Neural cell (in vitro differentiated cells): ENCODE data around the gene S100P.

Source experiments
- EZH2 ChIP-seq: fragments of 200-600, 300-800 bp; shearing (Covaris generic), sonication (generic); IDR thresholded peaks from 2 replicates; pipeline ENCODE4 v1.6.1; 2014; ENCODE audit warnings: antibody characterized with exemption, low read length, borderline replicate concordance, mild to moderate bottlenecking; ENCODE audit not compliant: insufficient read depth, poor library complexity, severe bottlenecking
- MXI1 ChIP-seq: fragments of 450-650 bp; conservative IDR thresholded peaks from 2 replicates; pipeline ENCODE4 v1.6.1; 2014; ENCODE audit warnings: antibody characterized with exemption, mild to moderate bottlenecking; ENCODE audit not compliant: poor library complexity, severe bottlenecking
- POLR2AphosphoS5 ChIP-seq: IDR thresholded peaks from 2 replicates; pipeline ENCODE4 v1.6.1; 2012
- TF ChIP-seq, protein P1 (sequence below): fragments of 450-650 bp; IDR thresholded peaks from 2 replicates; pipeline ENCODE4 v1.5.1; 2014; ENCODE audit warnings: antibody characterized with exemption, mild to moderate bottlenecking, moderate library complexity; ENCODE audit not compliant: poor library complexity, severe bottlenecking
- TF ChIP-seq, protein P2 (sequence below): IDR thresholded peaks from 2 replicates; pipeline ENCODE4 v1.6.1; 2012; ENCODE audit warnings: borderline replicate concordance

DNA sequence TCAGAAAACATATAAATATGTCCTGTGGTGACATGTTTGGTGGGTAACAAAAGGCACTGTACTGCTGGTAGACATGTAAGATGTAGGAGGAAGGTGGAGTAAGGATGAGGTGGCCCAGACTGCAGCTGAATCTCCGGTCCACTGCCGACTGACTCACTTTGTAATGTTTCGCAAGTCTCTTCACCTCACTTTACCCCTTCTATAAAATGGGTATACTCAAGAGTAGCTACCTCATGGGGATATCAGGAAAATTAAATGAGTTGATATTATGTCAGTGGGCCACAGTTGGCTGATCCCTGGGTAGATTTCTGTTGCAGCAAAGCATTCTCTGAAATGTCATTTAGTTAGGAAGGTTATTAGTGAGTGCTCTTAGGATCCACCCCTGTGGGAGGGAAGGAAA is 31.1 kb upstream of the S100P start:
- TF ChIP-seq, protein P1, sequence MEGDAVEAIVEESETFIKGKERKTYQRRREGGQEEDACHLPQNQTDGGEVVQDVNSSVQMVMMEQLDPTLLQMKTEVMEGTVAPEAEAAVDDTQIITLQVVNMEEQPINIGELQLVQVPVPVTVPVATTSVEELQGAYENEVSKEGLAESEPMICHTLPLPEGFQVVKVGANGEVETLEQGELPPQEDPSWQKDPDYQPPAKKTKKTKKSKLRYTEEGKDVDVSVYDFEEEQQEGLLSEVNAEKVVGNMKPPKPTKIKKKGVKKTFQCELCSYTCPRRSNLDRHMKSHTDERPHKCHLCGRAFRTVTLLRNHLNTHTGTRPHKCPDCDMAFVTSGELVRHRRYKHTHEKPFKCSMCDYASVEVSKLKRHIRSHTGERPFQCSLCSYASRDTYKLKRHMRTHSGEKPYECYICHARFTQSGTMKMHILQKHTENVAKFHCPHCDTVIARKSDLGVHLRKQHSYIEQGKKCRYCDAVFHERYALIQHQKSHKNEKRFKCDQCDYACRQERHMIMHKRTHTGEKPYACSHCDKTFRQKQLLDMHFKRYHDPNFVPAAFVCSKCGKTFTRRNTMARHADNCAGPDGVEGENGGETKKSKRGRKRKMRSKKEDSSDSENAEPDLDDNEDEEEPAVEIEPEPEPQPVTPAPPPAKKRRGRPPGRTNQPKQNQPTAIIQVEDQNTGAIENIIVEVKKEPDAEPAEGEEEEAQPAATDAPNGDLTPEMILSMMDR, result no peak
- TF ChIP-seq POLR2AphosphoS5, result no peak
- no peak for TF ChIP-seq EZH2
- no peak for TF ChIP-seq MXI1
- TF ChIP-seq, protein P2, sequence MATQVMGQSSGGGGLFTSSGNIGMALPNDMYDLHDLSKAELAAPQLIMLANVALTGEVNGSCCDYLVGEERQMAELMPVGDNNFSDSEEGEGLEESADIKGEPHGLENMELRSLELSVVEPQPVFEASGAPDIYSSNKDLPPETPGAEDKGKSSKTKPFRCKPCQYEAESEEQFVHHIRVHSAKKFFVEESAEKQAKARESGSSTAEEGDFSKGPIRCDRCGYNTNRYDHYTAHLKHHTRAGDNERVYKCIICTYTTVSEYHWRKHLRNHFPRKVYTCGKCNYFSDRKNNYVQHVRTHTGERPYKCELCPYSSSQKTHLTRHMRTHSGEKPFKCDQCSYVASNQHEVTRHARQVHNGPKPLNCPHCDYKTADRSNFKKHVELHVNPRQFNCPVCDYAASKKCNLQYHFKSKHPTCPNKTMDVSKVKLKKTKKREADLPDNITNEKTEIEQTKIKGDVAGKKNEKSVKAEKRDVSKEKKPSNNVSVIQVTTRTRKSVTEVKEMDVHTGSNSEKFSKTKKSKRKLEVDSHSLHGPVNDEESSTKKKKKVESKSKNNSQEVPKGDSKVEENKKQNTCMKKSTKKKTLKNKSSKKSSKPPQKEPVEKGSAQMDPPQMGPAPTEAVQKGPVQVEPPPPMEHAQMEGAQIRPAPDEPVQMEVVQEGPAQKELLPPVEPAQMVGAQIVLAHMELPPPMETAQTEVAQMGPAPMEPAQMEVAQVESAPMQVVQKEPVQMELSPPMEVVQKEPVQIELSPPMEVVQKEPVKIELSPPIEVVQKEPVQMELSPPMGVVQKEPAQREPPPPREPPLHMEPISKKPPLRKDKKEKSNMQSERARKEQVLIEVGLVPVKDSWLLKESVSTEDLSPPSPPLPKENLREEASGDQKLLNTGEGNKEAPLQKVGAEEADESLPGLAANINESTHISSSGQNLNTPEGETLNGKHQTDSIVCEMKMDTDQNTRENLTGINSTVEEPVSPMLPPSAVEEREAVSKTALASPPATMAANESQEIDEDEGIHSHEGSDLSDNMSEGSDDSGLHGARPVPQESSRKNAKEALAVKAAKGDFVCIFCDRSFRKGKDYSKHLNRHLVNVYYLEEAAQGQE, result no peak
